OCI-LY1 (cell line): ENCODE data around the gene DNAH17.

Experiments
- EZH2 ChIP-seq: fragments of 200-600 bp; sonication (generic), shearing (Covaris generic); IDR thresholded peaks from 2 replicates; pipeline ENCODE4 v1.8.0; 2017; ENCODE audit warnings: borderline replicate concordance, mixed run types, mild to moderate bottlenecking, antibody characterized with exemption, low read length, moderate library complexity, mixed read lengths
- TF ChIP-seq, protein P1 (sequence below): fragments of 200-600 bp; sonication (generic), shearing (Covaris generic); IDR thresholded peaks from 2 replicates; pipeline ENCODE4 v1.5.1; 2017; ENCODE audit warnings: mild to moderate bottlenecking, antibody characterized with exemption, low read length, moderate library complexity, mixed read lengths

GRCh38 chr17:78560731-78561130 lies 16.5 kb downstream of the DNAH17 start:
- TF ChIP-seq, protein P1, sequence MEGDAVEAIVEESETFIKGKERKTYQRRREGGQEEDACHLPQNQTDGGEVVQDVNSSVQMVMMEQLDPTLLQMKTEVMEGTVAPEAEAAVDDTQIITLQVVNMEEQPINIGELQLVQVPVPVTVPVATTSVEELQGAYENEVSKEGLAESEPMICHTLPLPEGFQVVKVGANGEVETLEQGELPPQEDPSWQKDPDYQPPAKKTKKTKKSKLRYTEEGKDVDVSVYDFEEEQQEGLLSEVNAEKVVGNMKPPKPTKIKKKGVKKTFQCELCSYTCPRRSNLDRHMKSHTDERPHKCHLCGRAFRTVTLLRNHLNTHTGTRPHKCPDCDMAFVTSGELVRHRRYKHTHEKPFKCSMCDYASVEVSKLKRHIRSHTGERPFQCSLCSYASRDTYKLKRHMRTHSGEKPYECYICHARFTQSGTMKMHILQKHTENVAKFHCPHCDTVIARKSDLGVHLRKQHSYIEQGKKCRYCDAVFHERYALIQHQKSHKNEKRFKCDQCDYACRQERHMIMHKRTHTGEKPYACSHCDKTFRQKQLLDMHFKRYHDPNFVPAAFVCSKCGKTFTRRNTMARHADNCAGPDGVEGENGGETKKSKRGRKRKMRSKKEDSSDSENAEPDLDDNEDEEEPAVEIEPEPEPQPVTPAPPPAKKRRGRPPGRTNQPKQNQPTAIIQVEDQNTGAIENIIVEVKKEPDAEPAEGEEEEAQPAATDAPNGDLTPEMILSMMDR, result no peak
- TF ChIP-seq EZH2, result no peak
